Iris pigment epithelial cell (primary cell): Measurements from ENCODE around the gene OR8D2.

Source experiments
- DNase-seq: peaks from one replicate; pipeline ENCODE4 v3.0.0-alpha.2; 2011; ENCODE audit warnings: low read depth

The OR8D2 gene

GRCh38 chr11:124285610-124286344 is 34.2 kb downstream of the OR8D2 start:
- peak; percentile 96 for DNase-seq

- DNase-seq: peak; percentile 41
Measured at GRCh38 chr11:124278261-124278660, 41.7 kb downstream of the OR8D2 start.

GRCh38 chr11:124277804-124278203 is 42.2 kb downstream of the OR8D2 start:
- DNase-seq: no peak

GRCh38 chr11:124277207-124277606 is 42.8 kb downstream of the OR8D2 start:
- no peak for DNase-seq

GRCh38 chr11:124276081-124276480 is 43.9 kb downstream of the OR8D2 start:
- peak; percentile 97 for DNase-seq

- DNase-seq: no peak
Measured at GRCh38 chr11:124274000-124274399, 46.0 kb downstream of the OR8D2 start.

- peak; percentile 38 for DNase-seq
Measured at GRCh38 chr11:124270886-124271285, 49.1 kb downstream of the OR8D2 start.
